Measurements from ENCODE around the gene RSAD1. TPM values are rescaled to one million over a fixed set of nuclear protein-coding genes. Genes with fewer than 3 reads are reported as not detected.

RSAD1 gene
- total RNA-seq, 2 donors from 2014 or later = 26.6 to 35.8 TPM

- Mint-ChIP-seq H3K4me1 (peaks cover 8% of the 10 kb centered on the region), H3K36me3 (ENCODE audit: low read depth) (peaks cover 13% of the 10 kb centered on the region), H3K9me3 (no peaks in the 10 kb centered on the region), H3K4me3 (no peak overlapping the region), H3K27ac (no peak overlapping the region), H3K27me3 (ENCODE audit: insufficient read depth) (no peaks in the 10 kb centered on the region)
- H3K9me3 ChIP-seq (ENCODE audit: control insufficient read depth, low read length) = no peaks in the 10 kb centered on the region
- no peak overlapping the region for H3K9ac ChIP-seq (ENCODE audit: extremely low read depth, low read length, poor library complexity, severe bottlenecking)
- no peak for DNase-seq
- WGBS, 2 experiments (ENCODE audit: insufficient coverage in 1 of 2, insufficient read length in 1 of 2) = 92 to 93% methylated on average over 2 to 3 of the region's 3 CpGs
- no peak for TF ChIP-seq CTCF (conservative IDR thresholded peaks at IDR 0.05)
- no peak overlapping the region for H3K27ac ChIP-seq (ENCODE audit: low read depth, low read length)
- no peaks in the 10 kb centered on the region for H3K4me1 ChIP-seq (ENCODE audit: control insufficient read depth, insufficient read depth, low read length)
- H3K36me3 ChIP-seq (ENCODE audit: control insufficient read depth, insufficient read depth, low read length) = no peaks in the 10 kb centered on the region
- no peaks in the 10 kb centered on the region for H3K27me3 ChIP-seq (ENCODE audit: control insufficient read depth, insufficient read depth, low read length, poor library complexity, severe bottlenecking)
- H3K4me3 ChIP-seq (ENCODE audit: low read length) = no peak overlapping the region
Measured at GRCh38 chr17:50458270-50458669, 20.4 kb upstream of the RSAD1 start.

GRCh38 chr17:50458701-50459676, 19.7 kb upstream of the RSAD1 start:
- no peaks in the 10 kb centered on the region for H3K36me3 ChIP-seq (ENCODE audit: control insufficient read depth, insufficient read depth, low read length)
- no peak overlapping the region for H3K27ac Mint-ChIP-seq
- no peak overlapping the region for H3K4me3 Mint-ChIP-seq
- WGBS, 2 experiments (ENCODE audit: insufficient coverage in 1 of 2, insufficient read length in 1 of 2) = 88 to 89% methylated on average over 15 to 16 of the region's 16 CpGs
- no peak for DNase-seq
- peaks cover 8% of the 10 kb centered on the region for H3K4me1 Mint-ChIP-seq
- no peaks in the 10 kb centered on the region for H3K27me3 ChIP-seq (ENCODE audit: control insufficient read depth, insufficient read depth, low read length, poor library complexity, severe bottlenecking)
- no peak for TF ChIP-seq CTCF (conservative IDR thresholded peaks at IDR 0.05)
- H3K27ac ChIP-seq (ENCODE audit: low read depth, low read length) = no peak overlapping the region
- no peaks in the 10 kb centered on the region for H3K9me3 ChIP-seq (ENCODE audit: control insufficient read depth, low read length)
- H3K9me3 Mint-ChIP-seq = no peaks in the 10 kb centered on the region
- H3K36me3 Mint-ChIP-seq (ENCODE audit: low read depth) = peaks cover 16% of the 10 kb centered on the region
- no peak overlapping the region for H3K4me3 ChIP-seq (ENCODE audit: low read length)
- no peaks in the 10 kb centered on the region for H3K4me1 ChIP-seq (ENCODE audit: control insufficient read depth, insufficient read depth, low read length)
- H3K9ac ChIP-seq (ENCODE audit: extremely low read depth, low read length, poor library complexity, severe bottlenecking) = no peak overlapping the region
- no peaks in the 10 kb centered on the region for H3K27me3 Mint-ChIP-seq (ENCODE audit: insufficient read depth)

GRCh38 chr17:50459756-50460155, 18.9 kb upstream of the RSAD1 start:
- Mint-ChIP-seq H3K27me3 (ENCODE audit: insufficient read depth) (no peaks in the 10 kb centered on the region), H3K4me1 (peaks cover 8% of the 10 kb centered on the region), H3K27ac (no peak overlapping the region), H3K36me3 (ENCODE audit: low read depth) (peaks cover 18% of the 10 kb centered on the region), H3K4me3 (no peak overlapping the region), H3K9me3 (no peaks in the 10 kb centered on the region)
- DNase-seq = no peak
- H3K4me3 ChIP-seq (ENCODE audit: low read length) = no peak overlapping the region
- H3K27ac ChIP-seq (ENCODE audit: low read depth, low read length) = no peak overlapping the region
- no peaks in the 10 kb centered on the region for H3K36me3 ChIP-seq (ENCODE audit: control insufficient read depth, insufficient read depth, low read length)
- no peak overlapping the region for H3K9ac ChIP-seq (ENCODE audit: extremely low read depth, low read length, poor library complexity, severe bottlenecking)
- no peaks in the 10 kb centered on the region for H3K27me3 ChIP-seq (ENCODE audit: control insufficient read depth, insufficient read depth, low read length, poor library complexity, severe bottlenecking)
- no peak for TF ChIP-seq CTCF (conservative IDR thresholded peaks at IDR 0.05)
- 93 to 100% methylated on average over 1 to 4 of the region's 4 CpGs for WGBS, 2 experiments (ENCODE audit: insufficient coverage in 1 of 2, insufficient read length in 1 of 2)
- H3K4me1 ChIP-seq (ENCODE audit: control insufficient read depth, insufficient read depth, low read length) = no peaks in the 10 kb centered on the region
- H3K9me3 ChIP-seq (ENCODE audit: control insufficient read depth, low read length) = no peaks in the 10 kb centered on the region

Measured in endodermal cell (in vitro differentiated cells).